Measurements from ENCODE around the gene DCTN2.
"Not testable (repeated sequence)": the region's sequence is repeated elsewhere in the genome, so short reads cannot be mapped to it uniquely, and the experiment has no call there.

DCTN2 gene

GRCh38 chr12:57576613-57577160, 29.7 kb upstream of the DCTN2 start:
- ATAC-seq (ENCODE audit: low read depth) (no peak), DNase-seq (ENCODE audit: low spot score) (no peak)
- no peaks in the 10 kb centered on the region for H3K27me3 ChIP-seq (ENCODE audit: insufficient read depth, poor library complexity, severe bottlenecking)
- no peak overlapping the region for H3K4me3 ChIP-seq (ENCODE audit: severe bottlenecking)
- no peaks in the 10 kb centered on the region for H3K36me3 ChIP-seq (ENCODE audit: low read depth)
- no peaks in the 10 kb centered on the region for H3K4me1 ChIP-seq (ENCODE audit: insufficient read depth, poor library complexity, severe bottlenecking)
- no peaks in the 10 kb centered on the region for H3K9me3 ChIP-seq (ENCODE audit: severe bottlenecking)
- no peak overlapping the region for H3K27ac ChIP-seq (ENCODE audit: poor library complexity, severe bottlenecking)
- TF ChIP-seq, protein P1, sequence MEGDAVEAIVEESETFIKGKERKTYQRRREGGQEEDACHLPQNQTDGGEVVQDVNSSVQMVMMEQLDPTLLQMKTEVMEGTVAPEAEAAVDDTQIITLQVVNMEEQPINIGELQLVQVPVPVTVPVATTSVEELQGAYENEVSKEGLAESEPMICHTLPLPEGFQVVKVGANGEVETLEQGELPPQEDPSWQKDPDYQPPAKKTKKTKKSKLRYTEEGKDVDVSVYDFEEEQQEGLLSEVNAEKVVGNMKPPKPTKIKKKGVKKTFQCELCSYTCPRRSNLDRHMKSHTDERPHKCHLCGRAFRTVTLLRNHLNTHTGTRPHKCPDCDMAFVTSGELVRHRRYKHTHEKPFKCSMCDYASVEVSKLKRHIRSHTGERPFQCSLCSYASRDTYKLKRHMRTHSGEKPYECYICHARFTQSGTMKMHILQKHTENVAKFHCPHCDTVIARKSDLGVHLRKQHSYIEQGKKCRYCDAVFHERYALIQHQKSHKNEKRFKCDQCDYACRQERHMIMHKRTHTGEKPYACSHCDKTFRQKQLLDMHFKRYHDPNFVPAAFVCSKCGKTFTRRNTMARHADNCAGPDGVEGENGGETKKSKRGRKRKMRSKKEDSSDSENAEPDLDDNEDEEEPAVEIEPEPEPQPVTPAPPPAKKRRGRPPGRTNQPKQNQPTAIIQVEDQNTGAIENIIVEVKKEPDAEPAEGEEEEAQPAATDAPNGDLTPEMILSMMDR (IDR thresholded peaks at IDR 0.05; ENCODE audit: poor library complexity, severe bottlenecking), result no peak

DNA sequence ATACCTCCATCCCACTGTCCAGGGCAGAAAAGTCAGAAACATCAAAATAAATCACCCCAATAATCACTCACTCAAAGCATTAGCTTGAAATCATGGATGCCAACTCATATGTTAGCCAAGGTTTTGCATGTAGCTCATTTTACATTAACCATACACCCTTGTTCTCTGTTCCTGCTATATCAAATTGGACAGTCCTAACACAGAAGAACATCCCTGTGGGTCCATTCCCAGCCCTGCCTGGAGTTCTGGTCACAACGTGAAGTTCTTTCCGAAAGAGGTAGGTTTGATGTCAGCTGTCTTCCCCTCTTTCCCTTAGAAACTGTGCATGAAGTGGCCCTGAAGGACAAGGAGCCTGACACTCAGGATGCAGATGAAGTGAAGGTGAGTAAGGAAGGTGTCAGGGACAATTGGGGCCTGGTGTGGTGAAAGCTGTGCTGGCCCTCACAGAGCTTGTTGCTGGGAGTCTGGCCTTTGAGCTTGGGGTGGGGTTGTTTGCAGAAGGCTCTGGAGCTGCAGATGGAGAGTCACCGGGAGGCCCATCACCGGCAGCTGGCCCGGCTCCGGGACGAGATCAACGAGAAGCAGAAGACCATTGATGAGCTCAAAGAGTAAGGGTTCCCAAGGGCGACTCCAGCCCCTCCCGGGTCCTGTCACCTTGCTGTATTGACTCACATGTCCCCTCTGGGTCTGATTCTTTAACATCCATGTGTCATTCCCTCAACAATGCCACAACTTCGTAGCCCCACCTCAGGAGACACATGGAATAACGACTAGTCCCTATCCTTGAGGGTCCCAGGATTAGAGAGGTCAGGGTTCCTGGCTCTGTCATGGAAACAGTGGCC, 29.0 kb upstream of the DCTN2 start:
- TF ChIP-seq, protein P1 (IDR thresholded peaks at IDR 0.05; ENCODE audit: poor library complexity, severe bottlenecking), result no peak
- H3K27me3 ChIP-seq (ENCODE audit: insufficient read depth, poor library complexity, severe bottlenecking), result no peaks in the 10 kb centered on the region
- H3K27ac ChIP-seq (ENCODE audit: poor library complexity, severe bottlenecking), result no peak overlapping the region
- H3K4me1 ChIP-seq (ENCODE audit: insufficient read depth, poor library complexity, severe bottlenecking), result no peaks in the 10 kb centered on the region
- DNase-seq (ENCODE audit: low spot score) (no peak), ATAC-seq (ENCODE audit: low read depth) (no peak)
- no peak overlapping the region for H3K4me3 ChIP-seq (ENCODE audit: severe bottlenecking)
- H3K36me3 ChIP-seq (ENCODE audit: low read depth), result no peaks in the 10 kb centered on the region
- H3K9me3 ChIP-seq (ENCODE audit: severe bottlenecking), result no peaks in the 10 kb centered on the region

GRCh38 chr12:57574795-57575194, 27.8 kb upstream of the DCTN2 start:
- ATAC-seq (ENCODE audit: low read depth) (no peak), DNase-seq (ENCODE audit: low spot score) (no peak)
- Histone ChIP-seq H3K27ac (ENCODE audit: poor library complexity, severe bottlenecking) (no peak overlapping the region), H3K4me1 (ENCODE audit: insufficient read depth, poor library complexity, severe bottlenecking) (no peaks in the 10 kb centered on the region), H3K36me3 (ENCODE audit: low read depth) (no peaks in the 10 kb centered on the region), H3K27me3 (ENCODE audit: insufficient read depth, poor library complexity, severe bottlenecking) (no peaks in the 10 kb centered on the region), H3K4me3 (ENCODE audit: severe bottlenecking) (no peak overlapping the region), H3K9me3 (ENCODE audit: severe bottlenecking) (no peaks in the 10 kb centered on the region)
- TF ChIP-seq, protein P1 (IDR thresholded peaks at IDR 0.05; ENCODE audit: poor library complexity, severe bottlenecking), result no peak

GRCh38 chr12:57571926-57572762, 25.2 kb upstream of the DCTN2 start:
- Histone ChIP-seq H3K27ac (ENCODE audit: poor library complexity, severe bottlenecking) (no peak overlapping the region), H3K27me3 (ENCODE audit: insufficient read depth, poor library complexity, severe bottlenecking) (no peaks in the 10 kb centered on the region), H3K36me3 (ENCODE audit: low read depth) (no peaks in the 10 kb centered on the region), H3K4me1 (ENCODE audit: insufficient read depth, poor library complexity, severe bottlenecking) (no peaks in the 10 kb centered on the region), H3K9me3 (ENCODE audit: severe bottlenecking) (no peaks in the 10 kb centered on the region), H3K4me3 (ENCODE audit: severe bottlenecking) (no peak overlapping the region)
- DNase-seq (ENCODE audit: low spot score) (no peak), ATAC-seq (ENCODE audit: low read depth) (no peak)
- TF ChIP-seq, protein P1 (IDR thresholded peaks at IDR 0.05; ENCODE audit: poor library complexity, severe bottlenecking), result no peak

DNA sequence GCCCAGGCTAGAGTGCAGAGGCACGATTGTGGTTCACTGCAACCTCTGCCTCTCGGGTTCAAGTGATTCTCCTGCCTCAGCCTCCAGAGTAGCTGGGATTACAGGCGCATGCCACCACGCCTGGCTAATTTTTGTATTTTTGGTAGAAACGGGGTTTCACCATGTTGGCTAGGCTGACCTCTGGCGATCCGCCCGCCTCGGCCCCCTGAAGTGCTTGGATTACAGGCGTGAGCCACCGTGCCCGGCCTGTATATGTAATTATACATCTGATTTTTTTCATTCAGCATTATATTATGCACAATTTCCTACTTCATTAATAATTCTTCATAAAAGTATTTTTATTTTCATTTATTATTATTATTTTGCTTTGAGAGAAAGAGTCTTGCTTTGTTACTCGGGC, 23.4 kb upstream of the DCTN2 start:
- not testable (repeated sequence) for H3K27ac ChIP-seq (ENCODE audit: poor library complexity, severe bottlenecking); H3K36me3 ChIP-seq (ENCODE audit: low read depth); H3K9me3 ChIP-seq (ENCODE audit: severe bottlenecking); H3K4me1 ChIP-seq (ENCODE audit: insufficient read depth, poor library complexity, severe bottlenecking); ATAC-seq (ENCODE audit: low read depth); H3K27me3 ChIP-seq (ENCODE audit: insufficient read depth, poor library complexity, severe bottlenecking); H3K4me3 ChIP-seq (ENCODE audit: severe bottlenecking); DNase-seq (ENCODE audit: low spot score)
